HL-60 (cell line): Measurements from ENCODE around the gene CIC.

Source experiments
- DNase-seq, 2 experiments: peaks; one replicate each; pipeline ENCODE4 v3.0.0-alpha.2; 2010 to 2020; ENCODE audit warnings: low read depth in 1 of 2, low spot score in 1 of 2
- H3K27ac ChIP-seq: fragments of 250-450 bp; sonication (Bioruptor Pico); replicated peaks from 2 replicates; pipeline ENCODE4 v1.5.1; 2020; ENCODE audit warnings: mild to moderate bottlenecking, moderate library complexity
- H3K27me3 ChIP-seq: fragments of 250-450 bp; sonication (Bioruptor Pico); 2 replicates; pipeline ENCODE4 v1.5.1; 2021; ENCODE audit warnings: mild to moderate bottlenecking, moderate library complexity; ENCODE audit not compliant: insufficient read depth, poor library complexity, severe bottlenecking
- H3K4me3 ChIP-seq: replicated peaks from 2 replicates; pipeline ENCODE4 v1.5.1; 2011; ENCODE audit warnings: mild to moderate bottlenecking, control low read depth, low read length; ENCODE audit not compliant: insufficient read depth
- GABPA ChIP-seq: IDR thresholded peaks from 2 replicates; pipeline ENCODE4 v1.6.1; 2012; ENCODE audit warnings: low read depth
- POLR2AphosphoS5 ChIP-seq: IDR thresholded peaks from 2 replicates; pipeline ENCODE4 v1.6.1; 2012; ENCODE audit warnings: low read depth
- SPI1 ChIP-seq: IDR thresholded peaks from 2 replicates; pipeline ENCODE4 v1.6.1; 2012; ENCODE audit warnings: low read depth, mild to moderate bottlenecking, borderline replicate concordance
- TF ChIP-seq, protein P1 (sequence below): IDR thresholded peaks from one replicate; pipeline ENCODE4 v1.5.1; 2011; ENCODE audit warnings: low read length, control low read depth, inconsistent platforms; ENCODE audit not compliant: insufficient read depth
- TF ChIP-seq, protein P2 (sequence below): IDR thresholded peaks from 2 replicates; pipeline ENCODE4 v1.6.1; 2012; ENCODE audit warnings: low read depth; ENCODE audit not compliant: insufficient replicate concordance

Gene CIC

DNA sequence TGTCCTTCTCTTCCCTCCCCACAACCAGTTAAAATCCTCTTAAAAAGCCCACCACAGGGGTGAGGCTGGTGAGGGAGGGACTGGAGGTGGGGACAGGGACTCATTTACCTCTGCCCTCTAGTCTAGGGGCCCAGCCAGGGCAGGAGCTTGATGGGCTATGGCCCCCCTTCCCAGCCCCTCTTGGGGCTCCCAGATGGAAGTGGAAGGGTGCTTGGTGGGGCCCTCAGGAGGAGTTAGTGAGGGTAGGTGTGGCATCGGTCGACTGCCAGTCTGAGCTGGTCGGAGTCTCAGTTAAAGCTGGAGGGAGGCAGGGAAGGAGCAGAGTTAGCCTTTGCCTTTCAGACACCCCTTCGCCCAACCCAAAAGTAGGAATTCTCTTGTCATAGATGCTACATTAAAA is 38.5 kb upstream of the CIC start:
- Histone ChIP-seq H3K27ac (no peak overlapping the region), H3K4me3 (no peak overlapping the region), H3K27me3 (no peaks in the 10 kb centered on the region)
- DNase-seq: no peak
- TF ChIP-seq, protein P1, sequence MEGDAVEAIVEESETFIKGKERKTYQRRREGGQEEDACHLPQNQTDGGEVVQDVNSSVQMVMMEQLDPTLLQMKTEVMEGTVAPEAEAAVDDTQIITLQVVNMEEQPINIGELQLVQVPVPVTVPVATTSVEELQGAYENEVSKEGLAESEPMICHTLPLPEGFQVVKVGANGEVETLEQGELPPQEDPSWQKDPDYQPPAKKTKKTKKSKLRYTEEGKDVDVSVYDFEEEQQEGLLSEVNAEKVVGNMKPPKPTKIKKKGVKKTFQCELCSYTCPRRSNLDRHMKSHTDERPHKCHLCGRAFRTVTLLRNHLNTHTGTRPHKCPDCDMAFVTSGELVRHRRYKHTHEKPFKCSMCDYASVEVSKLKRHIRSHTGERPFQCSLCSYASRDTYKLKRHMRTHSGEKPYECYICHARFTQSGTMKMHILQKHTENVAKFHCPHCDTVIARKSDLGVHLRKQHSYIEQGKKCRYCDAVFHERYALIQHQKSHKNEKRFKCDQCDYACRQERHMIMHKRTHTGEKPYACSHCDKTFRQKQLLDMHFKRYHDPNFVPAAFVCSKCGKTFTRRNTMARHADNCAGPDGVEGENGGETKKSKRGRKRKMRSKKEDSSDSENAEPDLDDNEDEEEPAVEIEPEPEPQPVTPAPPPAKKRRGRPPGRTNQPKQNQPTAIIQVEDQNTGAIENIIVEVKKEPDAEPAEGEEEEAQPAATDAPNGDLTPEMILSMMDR: no peak
- TF ChIP-seq GABPA (no peak), SPI1 (no peak), POLR2AphosphoS5 (no peak; the same call in none of the 2 replicates)
- TF ChIP-seq, protein P2, sequence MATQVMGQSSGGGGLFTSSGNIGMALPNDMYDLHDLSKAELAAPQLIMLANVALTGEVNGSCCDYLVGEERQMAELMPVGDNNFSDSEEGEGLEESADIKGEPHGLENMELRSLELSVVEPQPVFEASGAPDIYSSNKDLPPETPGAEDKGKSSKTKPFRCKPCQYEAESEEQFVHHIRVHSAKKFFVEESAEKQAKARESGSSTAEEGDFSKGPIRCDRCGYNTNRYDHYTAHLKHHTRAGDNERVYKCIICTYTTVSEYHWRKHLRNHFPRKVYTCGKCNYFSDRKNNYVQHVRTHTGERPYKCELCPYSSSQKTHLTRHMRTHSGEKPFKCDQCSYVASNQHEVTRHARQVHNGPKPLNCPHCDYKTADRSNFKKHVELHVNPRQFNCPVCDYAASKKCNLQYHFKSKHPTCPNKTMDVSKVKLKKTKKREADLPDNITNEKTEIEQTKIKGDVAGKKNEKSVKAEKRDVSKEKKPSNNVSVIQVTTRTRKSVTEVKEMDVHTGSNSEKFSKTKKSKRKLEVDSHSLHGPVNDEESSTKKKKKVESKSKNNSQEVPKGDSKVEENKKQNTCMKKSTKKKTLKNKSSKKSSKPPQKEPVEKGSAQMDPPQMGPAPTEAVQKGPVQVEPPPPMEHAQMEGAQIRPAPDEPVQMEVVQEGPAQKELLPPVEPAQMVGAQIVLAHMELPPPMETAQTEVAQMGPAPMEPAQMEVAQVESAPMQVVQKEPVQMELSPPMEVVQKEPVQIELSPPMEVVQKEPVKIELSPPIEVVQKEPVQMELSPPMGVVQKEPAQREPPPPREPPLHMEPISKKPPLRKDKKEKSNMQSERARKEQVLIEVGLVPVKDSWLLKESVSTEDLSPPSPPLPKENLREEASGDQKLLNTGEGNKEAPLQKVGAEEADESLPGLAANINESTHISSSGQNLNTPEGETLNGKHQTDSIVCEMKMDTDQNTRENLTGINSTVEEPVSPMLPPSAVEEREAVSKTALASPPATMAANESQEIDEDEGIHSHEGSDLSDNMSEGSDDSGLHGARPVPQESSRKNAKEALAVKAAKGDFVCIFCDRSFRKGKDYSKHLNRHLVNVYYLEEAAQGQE: no peak

DNA sequence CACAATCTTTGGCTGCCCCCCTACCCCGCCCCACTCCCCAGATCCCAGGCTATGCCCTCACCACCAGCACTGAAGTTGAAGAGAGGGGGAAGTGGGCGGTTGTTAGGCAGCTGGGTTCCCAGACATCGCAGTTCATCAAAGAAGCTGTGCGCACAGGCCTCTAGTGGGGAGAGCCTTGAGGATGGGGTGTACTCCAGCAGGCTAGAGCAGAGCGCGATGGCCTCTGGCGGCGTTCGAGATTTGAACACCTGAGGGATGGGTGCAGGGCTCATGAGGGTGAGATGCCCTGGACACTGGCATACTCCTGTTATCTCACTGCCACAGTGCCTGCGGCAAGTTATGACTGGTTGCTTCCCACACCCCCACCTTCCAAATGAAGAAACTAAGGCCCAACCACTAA is 36.6 kb upstream of the CIC start:
- H3K27me3 ChIP-seq: no peaks in the 10 kb centered on the region
- DNase-seq: no peak
- no peak overlapping the region for H3K4me3 ChIP-seq
- TF ChIP-seq, protein P1: no peak
- no peak for TF ChIP-seq SPI1
- no peak for TF ChIP-seq POLR2AphosphoS5
- TF ChIP-seq, protein P2: no peak
- TF ChIP-seq GABPA: no peak
- no peak overlapping the region for H3K27ac ChIP-seq

DNA sequence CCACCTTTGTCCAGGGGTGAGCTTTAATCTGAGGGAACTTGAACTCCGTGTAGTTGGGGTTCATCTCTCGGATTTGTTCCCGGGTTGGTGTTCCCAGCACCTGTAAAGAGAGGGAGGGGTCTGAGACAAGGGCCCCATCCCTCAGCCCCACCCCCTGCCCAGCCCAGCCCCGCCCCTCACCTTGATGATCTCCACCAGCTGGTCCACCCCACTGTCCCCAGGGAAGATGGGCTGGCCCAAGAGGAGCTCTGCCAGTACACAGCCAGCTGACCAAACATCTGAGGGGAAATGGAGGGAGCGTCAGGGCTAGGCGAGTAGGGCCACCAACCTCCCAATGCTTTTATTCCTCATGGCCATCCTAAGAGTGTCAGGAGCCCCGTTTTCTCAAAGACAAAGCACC is 35.9 kb upstream of the CIC start:
- TF ChIP-seq, protein P1: no peak
- TF ChIP-seq POLR2AphosphoS5 (no peak), GABPA (no peak), SPI1 (no peak)
- TF ChIP-seq, protein P2: no peak
- DNase-seq: no peak
- Histone ChIP-seq H3K27me3 (no peaks in the 10 kb centered on the region), H3K27ac (no peak overlapping the region), H3K4me3 (no peak overlapping the region)
